NAMALWA (cell line): Measurements from ENCODE around the gene FAM120A.

ENCODE experiments used
- DNase-seq: peaks from one replicate; pipeline ENCODE4 v3.0.0-alpha.2; 2015; ENCODE audit warnings: low spot score

The FAM120A gene

GRCh38 chr9:93594041-93594756 is 142.7 kb downstream of the FAM120A start:
- no peak for DNase-seq

- no peak for DNase-seq
These were observed 144.0 kb downstream of the FAM120A start for GRCh38 chr9:93595461-93595860.

GRCh38 chr9:93595861-93596365 is 144.4 kb downstream of the FAM120A start:
- no peak for DNase-seq

- DNase-seq, result no peak
These were observed 144.9 kb downstream of the FAM120A start for GRCh38 chr9:93596399-93596798.

DNA sequence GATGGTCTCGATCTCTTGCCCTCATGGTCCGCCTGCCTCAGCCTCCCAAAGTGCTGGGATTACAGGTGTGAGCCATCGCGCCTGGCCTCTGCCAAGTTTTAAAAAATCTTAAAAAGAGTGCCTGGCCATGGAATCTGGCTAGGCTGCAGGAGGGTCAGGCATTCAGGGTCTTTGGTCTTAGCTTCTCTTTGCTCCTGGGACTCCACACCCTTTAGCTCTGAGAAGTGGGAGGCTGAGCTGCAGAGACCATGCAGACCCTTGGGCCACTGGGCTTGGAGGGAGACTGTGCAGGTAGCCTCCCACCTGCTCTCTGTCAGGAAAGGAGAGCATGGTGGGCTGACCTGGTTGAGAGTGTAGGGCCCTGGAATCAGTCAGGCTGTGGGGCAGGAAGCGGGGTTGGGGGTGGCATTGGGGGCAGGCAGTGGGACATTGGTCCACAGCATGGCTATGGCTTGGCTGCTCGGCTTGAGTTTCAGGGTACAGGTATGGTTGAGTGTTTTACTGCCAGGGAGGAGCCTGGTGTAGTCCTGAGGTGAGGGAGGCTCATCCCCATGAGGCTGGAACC is 145.7 kb downstream of the FAM120A start:
- DNase-seq, result no peak

DNA sequence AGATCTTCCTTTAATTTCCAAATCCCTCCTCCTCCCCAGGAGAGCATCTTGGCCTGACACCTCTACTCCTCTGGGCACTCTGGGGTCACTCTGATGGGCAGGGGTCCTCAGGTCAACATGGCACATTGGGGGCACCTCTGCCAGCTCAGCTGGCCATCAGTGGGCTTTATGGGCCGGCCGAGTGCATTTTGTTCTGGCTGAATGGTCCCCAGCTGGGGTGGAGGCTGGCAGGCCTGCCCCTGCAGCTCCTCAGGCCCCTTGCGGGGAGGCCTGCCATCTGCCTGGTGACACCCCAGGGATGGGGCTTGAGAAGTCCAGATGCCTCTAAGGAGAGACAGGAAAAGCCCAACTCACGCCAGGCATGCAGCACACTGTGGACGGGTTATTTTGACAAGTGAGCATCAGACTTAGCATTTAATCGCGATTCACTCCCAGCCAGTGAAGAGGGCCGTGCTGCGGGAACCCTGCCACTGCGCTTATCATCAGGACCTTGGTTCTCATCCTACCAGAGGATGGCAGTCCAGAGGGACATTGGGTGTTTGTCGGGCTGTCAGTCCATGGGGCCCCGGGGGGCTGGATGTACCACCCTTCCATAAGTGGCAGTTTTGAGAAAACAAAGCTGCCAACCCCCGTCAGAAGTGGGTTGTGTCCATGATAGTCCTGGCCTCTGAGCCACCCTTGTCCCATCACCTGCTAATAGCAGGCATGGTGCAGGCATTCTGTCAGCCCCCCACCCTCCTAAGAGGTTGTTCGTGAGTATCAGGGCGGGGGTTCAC is 146.6 kb downstream of the FAM120A start:
- DNase-seq, result no peak

GRCh38 chr9:93598647-93599241 is 147.3 kb downstream of the FAM120A start:
- no peak for DNase-seq

DNA sequence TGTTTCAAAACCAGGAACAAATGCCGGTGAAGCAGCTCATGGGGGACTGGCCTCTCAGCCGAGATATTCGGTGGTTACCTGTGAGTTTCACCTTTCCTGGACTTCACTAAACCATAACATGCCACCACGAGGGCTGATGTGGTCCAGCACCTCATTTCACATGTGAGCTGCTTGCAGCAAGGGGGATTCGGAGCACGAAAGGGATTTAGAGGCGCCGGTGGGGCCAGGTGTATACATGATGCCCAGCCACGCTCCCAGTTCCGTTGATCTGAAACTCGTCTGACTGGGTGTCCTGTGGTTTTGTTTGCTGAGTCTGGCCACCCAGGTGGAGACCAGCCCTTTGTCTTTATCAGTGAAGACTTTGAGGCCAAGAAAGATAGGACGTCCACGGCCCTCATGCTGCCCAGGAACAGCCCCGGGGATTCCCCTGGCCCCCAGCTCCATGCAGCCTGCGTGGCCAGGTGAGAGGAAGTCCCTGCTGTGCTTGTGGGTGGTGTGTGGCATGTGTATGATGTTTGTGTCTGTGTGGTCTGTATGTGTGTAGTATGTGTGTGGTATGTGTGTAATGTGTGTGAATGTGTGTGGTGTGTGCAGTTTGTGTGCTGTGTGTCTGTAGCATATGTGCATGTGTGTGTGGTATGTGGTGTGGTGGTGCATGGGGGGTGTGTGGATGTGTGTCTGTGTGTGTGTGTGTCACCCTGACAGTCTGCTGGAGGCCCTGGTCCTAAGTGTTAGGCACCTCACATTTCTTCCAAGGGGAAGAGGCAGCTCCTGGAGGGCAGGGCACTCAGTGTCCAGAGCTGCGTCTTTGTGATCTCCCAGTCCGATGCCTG is 148.3 kb downstream of the FAM120A start:
- DNase-seq, result no peak

DNA sequence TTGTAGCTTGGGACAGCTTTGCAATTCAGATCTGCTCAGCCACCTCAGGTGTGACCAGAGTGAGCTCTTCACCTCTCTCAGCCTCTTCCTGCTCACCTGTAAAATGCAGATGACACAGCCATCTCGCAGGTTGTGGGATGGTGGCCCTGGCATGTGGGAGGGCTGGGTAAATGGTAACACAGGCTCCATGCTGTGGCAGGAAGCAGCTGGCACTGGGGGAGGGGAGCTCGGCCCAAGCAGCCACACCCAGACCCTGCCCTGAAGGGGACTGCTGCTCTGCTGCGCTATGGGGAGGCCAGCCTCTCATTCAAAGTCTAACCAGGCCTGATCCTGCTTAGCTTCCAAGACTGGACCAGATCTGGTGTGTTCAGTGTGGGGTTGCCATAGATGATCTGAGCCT is 149.0 kb downstream of the FAM120A start:
- DNase-seq, result no peak

- no peak for DNase-seq
These were observed 149.6 kb downstream of the FAM120A start for GRCh38 chr9:93601063-93601462.

GRCh38 chr9:93601666-93602065 is 150.2 kb downstream of the FAM120A start:
- no peak for DNase-seq

DNA sequence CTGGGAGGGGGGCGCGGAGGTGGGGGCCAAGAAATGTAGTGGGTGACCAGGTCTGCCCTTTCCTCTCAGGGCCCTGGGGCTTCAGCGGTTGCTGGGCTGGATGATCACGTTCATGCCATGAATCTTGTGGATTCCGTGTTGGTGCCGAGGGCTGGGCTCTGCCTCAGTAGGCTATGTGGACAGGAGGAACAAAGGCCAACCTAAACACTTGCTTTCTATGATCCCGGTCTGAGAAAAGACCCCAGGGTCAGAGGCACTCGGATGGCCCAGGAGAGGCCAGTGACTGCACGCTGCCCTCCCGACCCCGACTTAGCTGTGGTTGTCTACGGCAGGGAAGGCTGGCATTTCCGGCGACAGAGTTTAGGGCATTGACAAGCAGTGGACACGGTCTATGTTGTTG is 151.5 kb downstream of the FAM120A start:
- DNase-seq, result no peak

DNA sequence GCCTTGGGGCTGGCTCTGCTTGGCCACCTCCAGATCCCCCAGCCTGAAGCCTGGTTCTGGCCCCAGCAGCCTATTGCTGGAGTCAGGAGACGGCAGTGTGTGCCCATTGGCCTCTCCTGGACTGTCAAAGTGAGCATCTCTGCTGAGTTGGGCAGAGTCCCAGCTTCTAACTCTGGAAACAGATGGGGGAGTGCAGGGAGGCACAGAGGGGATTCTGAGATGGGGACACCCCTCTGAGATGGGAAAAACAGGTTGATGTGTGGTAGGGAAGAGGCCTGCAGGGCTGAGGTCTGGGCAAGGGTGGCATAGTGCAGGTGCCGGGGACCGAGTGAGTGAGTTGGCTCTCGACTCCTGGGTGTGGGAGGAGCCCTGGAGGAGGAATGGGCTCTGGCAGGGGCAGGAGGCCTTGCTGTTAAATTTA is 152.4 kb downstream of the FAM120A start:
- DNase-seq, result no peak

GRCh38 chr9:93606187-93606586 is 154.7 kb downstream of the FAM120A start:
- no peak for DNase-seq

- DNase-seq, result no peak
These were observed 158.7 kb downstream of the FAM120A start for GRCh38 chr9:93610206-93610605.

DNA sequence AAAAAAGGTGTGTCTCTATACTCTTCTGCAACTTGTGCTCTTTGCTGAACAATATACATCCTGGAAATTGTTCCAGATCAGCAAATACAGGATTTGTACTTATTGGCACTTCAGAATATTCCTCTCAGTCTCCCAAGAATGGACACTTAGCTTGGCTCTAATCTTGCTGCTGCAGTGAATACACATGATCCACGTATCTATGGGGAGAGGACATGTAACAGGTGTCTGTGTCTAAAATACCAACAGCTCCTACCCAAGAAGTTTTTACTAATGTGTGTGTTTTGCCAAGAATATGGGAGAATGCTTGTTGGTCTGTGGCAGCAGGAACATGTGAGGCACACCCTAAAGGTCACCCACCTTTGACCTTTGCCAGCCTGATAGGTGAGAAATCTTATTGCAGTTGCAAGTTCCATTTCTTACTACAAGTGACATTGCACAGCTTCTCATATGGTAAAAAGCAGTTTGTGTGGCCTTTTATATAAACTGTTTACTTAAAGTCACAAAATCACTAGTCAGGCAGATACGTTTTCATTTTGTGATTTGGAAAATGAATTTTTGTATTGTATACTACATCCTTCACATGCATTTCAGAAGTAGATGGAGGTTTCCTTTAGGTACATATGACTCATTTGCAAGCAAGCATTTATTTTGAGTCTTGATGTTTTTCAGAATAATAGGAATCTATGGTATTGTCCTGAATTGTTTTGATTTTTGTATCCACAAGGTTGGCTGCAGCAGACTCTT is 160.7 kb downstream of the FAM120A start:
- no peak for DNase-seq

DNA sequence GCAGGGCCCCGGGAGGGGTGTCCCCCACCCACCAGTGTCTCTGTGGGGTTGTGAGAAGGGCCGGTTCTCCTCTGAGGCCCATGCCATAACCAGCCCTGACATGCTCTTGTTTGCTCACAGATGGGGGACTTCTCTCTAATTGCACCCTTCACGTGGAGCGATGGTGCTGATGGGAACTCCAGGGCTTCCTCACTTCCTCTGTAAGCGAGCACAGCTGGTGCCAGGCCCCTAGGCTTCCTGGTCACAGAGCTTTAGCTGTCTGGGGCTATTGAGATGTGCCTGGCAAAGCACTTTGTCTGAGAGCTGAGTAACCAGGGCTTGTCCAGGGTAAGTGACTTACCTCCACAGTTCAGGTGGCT is 161.3 kb downstream of the FAM120A start:
- DNase-seq, result no peak

DNA sequence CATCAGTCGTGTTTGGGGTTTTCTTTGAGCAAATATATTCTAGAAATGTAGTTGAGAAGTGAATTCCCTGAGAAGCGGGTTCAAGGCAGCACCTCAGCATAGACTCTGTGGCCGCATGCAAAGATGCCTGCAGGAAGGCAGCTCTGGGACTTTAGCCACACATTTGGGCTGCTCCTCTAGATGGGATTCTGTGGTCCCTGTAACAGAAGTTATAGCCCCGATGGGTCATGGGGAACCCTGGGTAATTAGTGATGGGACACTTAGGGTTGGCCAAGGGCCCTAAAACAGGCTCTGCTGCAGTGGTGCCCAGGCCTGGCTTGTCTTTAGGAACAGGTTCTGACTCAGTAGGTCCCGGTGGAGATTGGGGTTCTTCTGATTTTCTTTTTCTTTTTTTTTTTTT is 161.7 kb downstream of the FAM120A start:
- no peak for DNase-seq

DNA sequence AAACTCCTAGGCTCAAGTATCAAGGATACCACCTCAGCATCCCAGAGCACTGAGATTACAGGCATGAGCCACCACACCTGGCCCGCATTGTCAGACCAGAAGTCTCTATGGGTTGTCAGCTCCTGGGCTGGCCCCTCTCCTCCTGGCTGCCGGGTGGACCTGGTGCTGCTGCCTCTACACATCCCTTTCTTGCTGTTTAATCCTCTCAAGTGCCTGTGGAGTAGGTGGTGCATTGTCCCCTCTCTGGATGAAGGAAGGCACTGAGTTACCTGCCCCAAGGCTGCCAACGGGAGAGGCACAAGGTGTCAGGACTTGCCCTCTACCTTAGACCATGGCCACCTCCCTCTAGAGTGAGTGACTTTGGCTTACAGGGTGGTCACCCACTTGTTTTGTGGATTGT is 162.3 kb downstream of the FAM120A start:
- DNase-seq, result no peak

GRCh38 chr9:93614830-93615468 is 163.5 kb downstream of the FAM120A start:
- DNase-seq, result no peak
